GM11168 (cell line): ENCODE results near the gene MYEF2.

ENCODE experiments used
- in situ Hi-C: fragments of 300-500 bp; cut with MboI; formaldehyde crosslinking; loops from one replicate; pipeline ENCODE4 v1.12.0; 2022; ENCODE audit warnings: low sequenced_read_pairs; ENCODE audit not compliant: unreplicated experiment

MYEF2 gene

DNA sequence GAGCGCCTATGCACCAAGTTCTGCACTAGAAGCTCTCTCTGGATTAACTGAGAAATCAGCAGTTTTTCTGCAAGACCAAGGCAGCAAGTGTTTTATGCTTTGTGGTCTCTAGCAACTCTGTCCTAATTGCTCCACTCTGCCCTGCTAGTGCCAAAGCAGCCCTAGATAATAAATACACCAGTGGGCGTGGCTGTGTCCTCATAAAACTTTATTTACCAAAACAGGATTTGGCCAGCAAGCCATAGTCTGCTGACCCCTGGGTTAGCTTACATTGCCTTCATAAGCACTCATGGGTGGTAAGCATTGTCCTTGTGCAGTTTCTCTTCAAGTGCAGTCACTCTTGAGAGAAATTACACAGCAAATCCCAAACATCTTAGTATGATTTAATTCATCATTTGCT, 88.0 kb downstream of the MYEF2 start:
- in situ Hi-C loops, result no loop called here

DNA sequence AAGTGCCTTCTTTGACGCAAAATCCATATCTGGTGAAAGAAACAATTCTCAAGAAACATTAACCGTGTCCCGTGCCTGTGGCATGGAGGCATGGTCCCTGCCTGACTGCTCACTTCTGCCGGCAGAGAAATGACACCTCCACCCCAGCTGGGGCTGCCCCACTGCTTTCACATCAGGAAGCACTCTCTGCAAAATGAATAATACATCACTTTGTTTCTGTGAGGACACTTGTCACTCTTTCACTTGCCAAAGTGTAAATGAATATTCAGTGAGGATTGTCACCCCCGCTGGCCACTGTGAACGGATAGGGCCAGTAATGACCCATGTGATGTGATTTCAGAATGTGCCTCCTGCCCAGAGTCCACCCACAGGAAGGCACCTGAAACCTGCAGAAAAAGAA, 88.4 kb downstream of the MYEF2 start:
- in situ Hi-C loops, result loop anchor here (10.0 kb wide), 1 partner anchor 375 kb away; the partner anchor contains the start of gene SEMA6D

DNA sequence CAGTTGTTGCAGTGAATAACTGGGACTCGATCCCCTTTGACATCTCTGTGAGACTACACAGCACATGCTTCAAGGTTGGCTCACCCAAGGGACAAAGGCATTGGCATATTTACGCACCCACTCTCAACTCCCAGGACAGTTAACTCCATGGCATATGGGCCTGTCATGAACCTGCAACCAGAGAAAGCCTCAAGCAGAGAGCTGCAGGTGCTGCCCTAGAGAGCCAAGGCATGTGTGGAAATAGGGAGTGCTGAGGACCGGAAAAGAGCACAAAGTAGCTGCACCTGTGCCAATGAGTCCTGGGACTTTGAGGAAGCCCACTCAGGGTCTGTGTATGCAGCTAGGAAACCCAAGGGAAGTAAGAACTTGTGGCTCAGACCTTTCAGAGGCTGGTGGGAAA, 90.3 kb downstream of the MYEF2 start:
- in situ Hi-C loops, result loop anchor here (10.0 kb wide), 1 partner anchor 373 kb away; the partner anchor contains the start of gene SEMA6D

DNA sequence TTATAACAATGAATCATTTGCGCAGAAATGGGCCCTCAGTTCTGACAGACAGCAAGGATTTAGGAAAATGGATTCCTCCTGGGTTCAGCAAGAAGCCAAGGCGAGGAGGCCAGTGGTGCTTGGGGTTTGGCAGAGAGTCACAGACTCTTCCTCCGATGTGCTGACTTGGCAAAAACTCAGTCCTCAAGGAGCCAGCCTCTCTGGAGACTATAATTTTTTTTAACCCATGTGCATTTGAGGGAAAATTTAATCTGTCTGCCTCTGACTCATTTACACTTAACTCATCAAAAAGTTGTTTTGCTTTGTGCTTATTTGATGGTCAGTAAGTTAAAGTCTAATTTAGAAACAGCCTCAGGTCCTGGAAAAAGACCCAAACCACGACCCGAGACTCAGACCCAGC, 91.5 kb downstream of the MYEF2 start:
- in situ Hi-C loops, result loop anchor here (10.0 kb wide), 1 partner anchor 372 kb away; the partner anchor contains the start of gene SEMA6D

DNA sequence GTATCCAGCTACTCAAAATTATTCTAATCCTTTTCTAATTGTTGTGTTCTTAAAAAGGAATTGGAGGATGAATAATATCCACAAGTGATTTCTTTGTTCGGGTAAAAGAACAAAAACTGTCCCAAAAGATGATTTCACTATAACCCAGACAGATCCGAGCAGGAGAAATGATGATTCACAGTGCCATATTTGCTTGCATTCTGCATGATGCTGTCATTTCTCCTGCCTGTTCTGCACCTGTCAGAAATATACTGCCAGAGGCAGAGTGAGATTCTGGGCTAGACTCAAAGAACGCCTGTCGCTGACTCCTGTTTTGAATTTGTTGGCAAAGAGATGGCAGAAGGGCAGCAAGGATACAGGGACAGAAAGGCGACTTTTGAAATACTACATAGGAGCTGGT, 92.0 kb downstream of the MYEF2 start:
- in situ Hi-C loops, result loop anchor here (10.0 kb wide), 1 partner anchor 371 kb away; the partner anchor contains the start of gene SEMA6D

DNA sequence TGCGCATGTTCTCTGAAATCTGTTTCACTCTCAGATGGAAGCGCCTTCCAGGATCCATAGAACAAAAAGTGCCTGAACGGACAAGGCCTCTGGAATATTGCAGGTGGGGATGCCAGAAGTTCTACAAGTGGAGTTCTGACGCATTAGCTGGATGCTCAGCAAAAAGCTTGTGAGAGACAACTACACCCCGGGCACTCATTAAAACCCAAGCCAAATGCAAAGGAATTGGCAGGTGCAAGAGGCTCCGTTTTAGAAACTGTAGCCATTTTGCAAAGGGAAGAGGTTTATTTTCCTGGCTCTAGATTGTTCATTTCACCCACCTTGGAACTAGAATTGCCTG, 92.5 kb downstream of the MYEF2 start:
- in situ Hi-C loops, result loop anchor here (10.0 kb wide), 1 partner anchor 371 kb away; the partner anchor contains the start of gene SEMA6D

DNA sequence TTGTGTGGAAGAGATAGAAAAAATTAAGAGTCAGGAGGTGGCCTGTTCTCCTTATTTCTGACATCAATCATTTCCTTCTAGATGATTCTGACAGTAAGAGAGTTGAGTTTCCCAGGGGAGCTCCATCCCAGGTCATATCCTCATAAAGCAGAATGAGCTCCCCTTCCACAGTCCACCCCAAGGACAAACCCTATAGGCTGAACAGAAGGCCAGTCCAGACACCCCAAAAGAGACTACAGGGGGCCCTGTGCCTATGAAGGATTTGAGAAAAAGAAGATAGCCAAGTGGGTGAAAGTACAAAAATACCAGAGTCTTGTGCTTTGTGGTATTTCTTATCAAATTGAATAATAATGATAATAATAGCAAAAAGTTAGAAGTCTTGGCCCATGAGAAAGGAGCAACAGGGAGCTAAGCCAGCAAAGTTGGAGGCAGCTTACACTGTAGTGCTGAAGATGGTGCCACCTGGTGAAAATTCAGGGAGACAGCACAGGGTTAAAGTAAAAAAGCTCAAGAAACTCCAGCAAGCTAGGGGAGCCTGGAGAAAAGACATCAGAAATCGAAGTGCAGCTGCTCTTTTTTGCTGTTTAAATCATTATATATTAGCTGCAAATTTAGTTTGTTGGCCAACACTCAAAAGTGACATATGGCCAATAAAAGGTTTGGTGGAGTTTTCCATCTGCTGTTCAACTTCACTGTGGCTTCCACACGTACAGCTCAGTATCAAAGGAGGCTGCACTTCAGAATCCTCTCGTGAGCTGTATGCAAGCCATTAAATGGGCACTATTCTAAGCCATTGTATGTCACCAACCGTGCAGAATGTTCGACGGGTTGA, 93.1 kb downstream of the MYEF2 start:
- in situ Hi-C loops, result loop anchor here (10.0 kb wide), 1 partner anchor 370 kb away; the partner anchor contains the start of gene SEMA6D
